PC-3 (cell line): ENCODE results near the gene BAIAP2L1. TPM values are rescaled to one million over a fixed set of nuclear protein-coding genes. Genes with fewer than 3 reads are reported as not detected.

Experiments
- ATAC-seq: fragments of 200-7000 bp; cut with Tn5 transposase; 2 replicates; pipeline ENCODE4 v1.9.1; 2020; ENCODE audit warnings: mild to moderate bottlenecking, moderate library complexity
- BruUV-seq: library from RNA; stranded (reverse); fragments of 400-500 nt; replicated peaks from 2 replicates; lab custom pipeline; 2021; lab: Mats Ljungman, UMichigan
- CTCF ChIA-PET: fragments of 300-600 bp; sonication (Branson Sonifier 250); formaldehyde crosslinking; loops from one replicate; lab custom pipeline; 2022; ENCODE audit warnings: antibody characterized with exemption; lab: Charles Lee
- POLR2A ChIA-PET: fragments of 300-600 bp; sonication (Branson Sonifier 250); formaldehyde crosslinking; loops from one replicate; lab custom pipeline; 2022; ENCODE audit warnings: antibody characterized with exemption; ENCODE audit not compliant: unreplicated experiment; lab: Charles Lee
- DNase-seq: peaks from one replicate; pipeline ENCODE4 v3.0.0-alpha.2; 2015
- H2AFZ ChIP-seq: fragments of 300-600 bp; sonication (generic); 2 replicates; pipeline ENCODE4 v1.6.0; 2016; ENCODE audit warnings: antibody characterized with exemption, low read length
- H3F3A ChIP-seq: fragments of 300-600 bp; sonication (generic); one replicate; pipeline ENCODE4 v1.6.0; 2017; ENCODE audit warnings: antibody characterized with exemption, low read length, control low read depth, mild to moderate bottlenecking; ENCODE audit not compliant: unreplicated experiment
- H3K27ac ChIP-seq: fragments of 300-600 bp; sonication (generic); 2 replicates; pipeline ENCODE4 v1.5.1; 2016; ENCODE audit warnings: mild to moderate bottlenecking, low read length
- H3K27me3 ChIP-seq: fragments of 300-600 bp; sonication (generic); 2 replicates; pipeline ENCODE4 v1.6.1; 2016; ENCODE audit warnings: low read length, mixed read lengths
- H3K36me3 ChIP-seq: fragments of 300-600 bp; sonication (generic); 2 replicates; pipeline ENCODE4 v1.6.1; 2016; ENCODE audit warnings: low read depth, mixed run types, low read length, mixed read lengths
- H3K4me1 ChIP-seq: fragments of 300-600 bp; sonication (generic); 2 replicates; pipeline ENCODE4 v1.5.1; 2016; ENCODE audit warnings: low read length; ENCODE audit not compliant: insufficient read depth
- H3K4me2 ChIP-seq: fragments of 300-600 bp; sonication (generic); 2 replicates; pipeline ENCODE4 v1.6.0; 2016; ENCODE audit warnings: low read length
- H3K4me3 ChIP-seq: fragments of 300-600 bp; sonication (generic); 2 replicates; pipeline ENCODE4 v1.5.1; 2016; ENCODE audit warnings: mild to moderate bottlenecking, low read length, mixed read lengths
- H3K79me2 ChIP-seq: fragments of 300-600 bp; sonication (generic); 2 replicates; pipeline ENCODE4 v1.6.1; 2017; ENCODE audit warnings: low read length, mixed read lengths
- H3K9ac ChIP-seq: fragments of 300-600 bp; sonication (generic); 2 replicates; pipeline ENCODE4 v1.6.0; 2016; ENCODE audit warnings: mild to moderate bottlenecking, low read length
- H3K9me2 ChIP-seq: fragments of 300-600 bp; sonication (generic); replicated peaks from 2 replicates; pipeline ENCODE4 v1.6.1; 2016; ENCODE audit warnings: mixed run types, low read length, mixed read lengths
- H3K9me3 ChIP-seq: fragments of 300-600 bp; sonication (generic); 2 replicates; pipeline ENCODE4 v1.6.1; 2016; ENCODE audit warnings: low read length, mixed read lengths
- H4K20me1 ChIP-seq: fragments of 300-600 bp; sonication (generic); 2 replicates; pipeline ENCODE4 v1.6.1; 2016; ENCODE audit warnings: low read length, mixed read lengths
- EZH2 ChIP-seq: fragments of 300-600 bp; sonication (generic); IDR thresholded peaks from one replicate; pipeline ENCODE4 v1.6.1; 2017; ENCODE audit warnings: antibody characterized with exemption, mild to moderate bottlenecking, low read length; ENCODE audit not compliant: unreplicated experiment
- EZH2phosphoT487 ChIP-seq: fragments of 300-600 bp; sonication (generic); IDR thresholded peaks from 2 replicates; pipeline ENCODE4 v1.6.1; 2018; ENCODE audit warnings: mild to moderate bottlenecking, antibody characterized with exemption, low read length, borderline replicate concordance
- intact Hi-C: fragments of 100-400 bp; cut with micrococcal nuclease; formaldehyde crosslinking; loops from 2 replicates; pipeline ENCODE4 v1.9.0; 2023
- total RNA-seq: library from RNA; depleted of rRNA; stranded (reverse); fragments of >200 nt; gene quantifications from 2 replicates; pipeline ENCODE4 v1.2.3, GENCODE V29; 2014; rRNA removed
- TF ChIP-seq, protein P1 (sequence below): fragments of 300-600 bp; sonication (generic); conservative IDR thresholded peaks from 2 replicates; pipeline ENCODE4 v1.5.1; 2017; ENCODE audit warnings: antibody characterized with exemption, low read depth, mild to moderate bottlenecking, low read length

The BAIAP2L1 gene
- total RNA-seq, 1 experiment from 2014 or later = 18.9 TPM

DNA sequence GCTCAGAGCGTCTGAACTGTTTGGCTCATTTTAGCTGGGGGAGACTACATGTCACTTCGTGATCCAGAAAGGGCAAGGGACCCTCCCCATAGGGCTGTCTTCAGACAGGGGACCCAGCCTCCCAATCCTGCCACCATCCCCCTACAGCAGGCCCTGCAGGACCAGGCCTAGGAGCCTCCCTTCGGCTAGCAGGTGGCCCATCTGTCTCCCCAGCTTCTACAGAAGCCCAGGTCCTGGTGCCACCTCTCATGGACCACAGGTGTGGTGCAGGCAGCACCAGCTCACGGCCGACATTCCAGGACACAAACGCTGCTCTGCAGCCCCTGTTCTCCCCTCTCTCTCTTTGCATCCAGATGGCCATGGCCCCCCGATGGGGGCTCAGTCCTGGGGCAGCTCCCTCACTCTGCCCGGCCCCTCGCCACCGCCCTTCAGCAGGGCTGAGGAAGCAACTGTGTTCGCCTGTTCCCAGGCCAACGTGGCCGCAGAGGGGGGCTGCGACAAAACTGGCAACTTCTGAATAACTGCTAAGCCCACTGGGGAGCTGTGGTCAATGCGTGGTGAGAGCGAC is 159.1 kb downstream of the BAIAP2L1 start:
- no peaks in the 10 kb centered on the region for H3F3A ChIP-seq
- no peak overlapping the region for H3K9ac ChIP-seq
- H4K20me1 ChIP-seq = no peaks in the 10 kb centered on the region
- CTCF ChIA-PET = no interaction called here
- no peak for DNase-seq
- no peaks in the 10 kb centered on the region for H3K4me1 ChIP-seq
- H2AFZ ChIP-seq = no peak overlapping the region
- no peaks in the 10 kb centered on the region for H3K9me3 ChIP-seq
- no TSS peak for BruUV-seq
- no peaks in the 10 kb centered on the region for H3K27me3 ChIP-seq
- peak; percentile 7 for ATAC-seq
- no peak overlapping the region for H3K4me3 ChIP-seq
- POLR2A ChIA-PET = no interaction called here
- no peak overlapping the region for H3K4me2 ChIP-seq
- no peak overlapping the region for H3K27ac ChIP-seq
- intact Hi-C loops = no loop called here
- TF ChIP-seq, protein P1, sequence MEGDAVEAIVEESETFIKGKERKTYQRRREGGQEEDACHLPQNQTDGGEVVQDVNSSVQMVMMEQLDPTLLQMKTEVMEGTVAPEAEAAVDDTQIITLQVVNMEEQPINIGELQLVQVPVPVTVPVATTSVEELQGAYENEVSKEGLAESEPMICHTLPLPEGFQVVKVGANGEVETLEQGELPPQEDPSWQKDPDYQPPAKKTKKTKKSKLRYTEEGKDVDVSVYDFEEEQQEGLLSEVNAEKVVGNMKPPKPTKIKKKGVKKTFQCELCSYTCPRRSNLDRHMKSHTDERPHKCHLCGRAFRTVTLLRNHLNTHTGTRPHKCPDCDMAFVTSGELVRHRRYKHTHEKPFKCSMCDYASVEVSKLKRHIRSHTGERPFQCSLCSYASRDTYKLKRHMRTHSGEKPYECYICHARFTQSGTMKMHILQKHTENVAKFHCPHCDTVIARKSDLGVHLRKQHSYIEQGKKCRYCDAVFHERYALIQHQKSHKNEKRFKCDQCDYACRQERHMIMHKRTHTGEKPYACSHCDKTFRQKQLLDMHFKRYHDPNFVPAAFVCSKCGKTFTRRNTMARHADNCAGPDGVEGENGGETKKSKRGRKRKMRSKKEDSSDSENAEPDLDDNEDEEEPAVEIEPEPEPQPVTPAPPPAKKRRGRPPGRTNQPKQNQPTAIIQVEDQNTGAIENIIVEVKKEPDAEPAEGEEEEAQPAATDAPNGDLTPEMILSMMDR = no peak
- TF ChIP-seq EZH2 (no peak), EZH2phosphoT487 (no peak)
- no peaks in the 10 kb centered on the region for H3K79me2 ChIP-seq
- no peaks in the 10 kb centered on the region for H3K36me3 ChIP-seq
- no peaks in the 10 kb centered on the region for H3K9me2 ChIP-seq

Other genes with a start within 250 kb of the BAIAP2L1 start
- gene BHLHA15, start 189.7 kb downstream of the BAIAP2L1 start, total RNA-seq = 12.0 and 13.9 TPM in 2 replicates
- 9.4 and 11.5 TPM in 2 replicates for gene TECPR1, start 148.9 kb downstream of the BAIAP2L1 start, total RNA-seq
- 52.5 and 55.0 TPM in 2 replicates for gene BRI3, start 119.4 kb downstream of the BAIAP2L1 start, total RNA-seq
- not detected in 2 replicates for gene NPTX2, start 216.2 kb upstream of the BAIAP2L1 start, total RNA-seq